Heart left ventricle (tissue), 16 donors: ENCODE data around the gene VILL. TPM values are rescaled to one million over a fixed set of nuclear protein-coding genes. Genes with fewer than 3 reads are reported as not detected.
A peak's percentile ranks its signal among the peaks of the same experiment; 100 is the strongest.

Experiments used
- ATAC-seq, 4 donors: fragments of 200-7000 bp; cut with Tn5 transposase; one replicate each; pipeline ENCODE4 v1.9.1; 2020 to 2022; ENCODE audit warnings: moderate library complexity in 4 of 4, mild to moderate bottlenecking in 3 of 4, moderate number of reproducible peaks in 1 of 4
- DNase-seq, 5 donors: peaks; one replicate each; pipeline ENCODE4 v3.0.0-alpha.2; 2020
- H3K27ac ChIP-seq, 12 donors: fragments of 200-600 bp; sonication (generic) in 4 of 12; one replicate each; pipeline versions ENCODE4 v1.5.0 to v1.8.0; 2016 to 2022; ENCODE audit warnings: mild to moderate bottlenecking in 2 of 12
- H3K27me3 ChIP-seq, 9 donors: fragments of 200-600 bp; sonication (generic) in 2 of 9; one replicate each; pipeline versions ENCODE4 v1.5.1 to v1.8.0; 2016 to 2022; ENCODE audit warnings: mild to moderate bottlenecking in 3 of 9
- H3K36me3 ChIP-seq, 9 donors: fragments of 200-600 bp; sonication (generic) in 2 of 9; one replicate each; pipeline versions ENCODE4 v1.5.0 to v1.8.0; 2018 to 2022; ENCODE audit warnings: mild to moderate bottlenecking in 2 of 9
- H3K4me1 ChIP-seq, 12 donors: fragments of 200-600 bp; sonication (generic) in 4 of 12; one replicate each; pipeline versions ENCODE4 v1.5.0 to v1.8.0; 2016 to 2022; ENCODE audit warnings: mild to moderate bottlenecking in 3 of 12
- H3K4me3 ChIP-seq, 12 donors: fragments of 200-600 bp; sonication (generic) in 4 of 12; one replicate each; pipeline versions ENCODE4 v1.5.0 to v1.8.0; 2017 to 2022; ENCODE audit warnings: mild to moderate bottlenecking in 9 of 12, moderate library complexity in 4 of 12
- H3K9me3 ChIP-seq, 12 donors: fragments of 200-600 bp; sonication (generic) in 4 of 12; one replicate each; pipeline versions ENCODE4 v1.5.0 to v1.8.0; 2016 to 2022; ENCODE audit warnings: mild to moderate bottlenecking in 1 of 12
- POLR2A ChIP-seq, 2 donors: fragments of 450-650 bp; IDR thresholded peaks; one replicate each; pipeline ENCODE4 v1.6.1; 2017; ENCODE audit warnings: antibody characterized with exemption in 2 of 2, mild to moderate bottlenecking in 2 of 2, moderate library complexity in 2 of 2
- WGBS, 4 donors: extraction: QIAGEN DNeasy Blood & Tissue Kit in 2 of 4; methylation state at CpG; one replicate each; pipeline versions ENCODE4 v1.1.5 to v1.1.7; 2013 to 2018; 5-methylcytosine and 5-hydroxymethylcytosine counted together
- intact Hi-C, 10 donors: fragments of 100-400 bp; cut with DNase I; formaldehyde crosslinking; loops; one replicate each; pipeline versions ENCODE4 v1.11.1 to v1.14.2; 2022
- polyA plus RNA-seq, 2 donors: library from polyadenylated mRNA; stranded (reverse); fragments of 200-250 nt; gene quantifications; one replicate each; pipeline ENCODE4 v1.2.3, GENCODE V29; 2013
- total RNA-seq, 9 donors: library from RNA; depleted of rRNA in 2 of 9; stranded (reverse); fragments of >200 nt in 2 of 9; fragmentation: NEBNext Ultra II Directional in 3 of 9; extraction: Animal tissue kit (Norgen Biotek cat#: 25700) in 3 of 9; gene quantifications; one replicate each; pipeline versions ENCODE4 v1.1.0 to v1.2.4, GENCODE V29; 2016 to 2023
- TF ChIP-seq, protein P1 (sequence below), 12 donors: fragments of 200-600 bp; sonication (generic) in 4 of 12; IDR thresholded peaks; one replicate each; pipeline versions ENCODE4 v1.5.0 to v1.8.0; 2018 to 2022; ENCODE audit warnings: antibody characterized with exemption in 12 of 12, mild to moderate bottlenecking in 5 of 12
- donor health status: ischemic (EF 13 %, LVEDD 7.1; RV severe dilation, severe dysfunction).
- donor health status: healthy with polysubstance abuse.
- donor health status: DM: no; HTN: yes; CAD: no.
- donor health status: DM: no; HTN: no; CAD: no.
- donor health status: ischemic (EF 25% LVEDD 6.9; RV normal size, moderate dysfunction).
- donor health status: ischemic (EF 25% LVEDD 5.7; RV mildly dilated, moderate dysfunction).
- donor health status: healthy.
- donor health status: DM: yes; HTN: yes; CAD: no.
- donor health status: ischemic (EF 35%, LVEDD 5.7; RV mildly dilated, moderate dysfunction).
- donor health status: nonischemic (EF 11% LVEDD 7.7; RV severe dilation, severe dysfunction).
- donor health status: DM: yes; HTN: yes; CAD: no.
- donor health status: PGD.
- donor health status: ischemic (EF 29% LVEDD 5.4; RV normal size, mild dysfunction).
- donor health status: nonischemic (EF 23%, LVEDD 6.1; RV moderate dilation, normal function).

VILL gene
- total and polyA plus RNA-seq, 11 donors = 1.1 to 6.3 (median 2.7) TPM

DNA sequence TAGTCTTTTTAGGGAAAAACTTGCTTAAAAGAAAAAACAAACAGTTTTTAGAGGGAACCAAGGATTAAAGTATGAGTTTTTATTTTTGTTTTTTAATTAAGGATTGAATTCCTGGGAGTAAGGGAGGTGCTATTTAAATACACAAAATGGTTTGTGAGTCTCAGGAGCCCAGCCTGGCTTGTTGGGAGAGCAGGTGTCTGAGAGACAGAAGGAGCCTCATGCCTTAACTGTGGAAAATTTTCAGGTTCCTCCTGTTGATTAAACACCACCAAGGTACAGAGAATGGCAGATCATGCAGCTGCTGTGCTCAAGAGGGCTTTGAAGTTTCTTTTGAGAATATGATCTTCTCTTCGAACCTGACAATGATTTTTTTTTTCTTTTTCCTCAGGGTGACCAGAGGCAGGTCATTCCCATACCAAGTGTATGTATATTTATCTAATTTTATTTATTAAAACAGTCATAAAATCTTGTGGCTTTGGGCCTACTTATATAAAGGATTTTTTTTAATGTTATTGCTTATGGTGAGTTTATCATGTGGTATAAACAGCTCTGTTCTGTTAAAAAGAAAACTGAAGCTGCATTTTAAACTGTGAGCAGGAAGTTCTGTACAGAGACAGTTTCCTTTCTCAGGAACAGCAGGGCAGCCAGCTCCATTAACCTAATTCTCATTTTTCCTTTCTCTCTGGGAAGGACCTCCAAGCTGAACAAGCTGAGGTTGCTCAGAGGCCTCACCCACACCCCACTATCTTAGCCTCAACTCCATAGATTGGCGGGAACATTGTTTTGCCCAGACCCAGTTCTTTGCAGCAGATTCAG is 33.7 kb upstream of the VILL start:
- no peaks in the 10 kb centered on the region for H3K27me3 ChIP-seq
- H3K4me1 ChIP-seq = peaks cover 0 to 54% (median 34%) of the 10 kb centered on the region in 12 donors
- intact Hi-C loops = no loop called here
- ATAC-seq = peak in 3 of 4 donors; percentile 26 to 50 (median 43)
- no peaks in the 10 kb centered on the region for H3K9me3 ChIP-seq
- H3K4me3 ChIP-seq = no peak overlapping the region
- no peak for TF ChIP-seq POLR2A (IDR thresholded peaks at IDR 0.05)
- TF ChIP-seq, protein P1, sequence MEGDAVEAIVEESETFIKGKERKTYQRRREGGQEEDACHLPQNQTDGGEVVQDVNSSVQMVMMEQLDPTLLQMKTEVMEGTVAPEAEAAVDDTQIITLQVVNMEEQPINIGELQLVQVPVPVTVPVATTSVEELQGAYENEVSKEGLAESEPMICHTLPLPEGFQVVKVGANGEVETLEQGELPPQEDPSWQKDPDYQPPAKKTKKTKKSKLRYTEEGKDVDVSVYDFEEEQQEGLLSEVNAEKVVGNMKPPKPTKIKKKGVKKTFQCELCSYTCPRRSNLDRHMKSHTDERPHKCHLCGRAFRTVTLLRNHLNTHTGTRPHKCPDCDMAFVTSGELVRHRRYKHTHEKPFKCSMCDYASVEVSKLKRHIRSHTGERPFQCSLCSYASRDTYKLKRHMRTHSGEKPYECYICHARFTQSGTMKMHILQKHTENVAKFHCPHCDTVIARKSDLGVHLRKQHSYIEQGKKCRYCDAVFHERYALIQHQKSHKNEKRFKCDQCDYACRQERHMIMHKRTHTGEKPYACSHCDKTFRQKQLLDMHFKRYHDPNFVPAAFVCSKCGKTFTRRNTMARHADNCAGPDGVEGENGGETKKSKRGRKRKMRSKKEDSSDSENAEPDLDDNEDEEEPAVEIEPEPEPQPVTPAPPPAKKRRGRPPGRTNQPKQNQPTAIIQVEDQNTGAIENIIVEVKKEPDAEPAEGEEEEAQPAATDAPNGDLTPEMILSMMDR (IDR thresholded peaks at IDR 0.05) = no peak
- peaks cover 0 to 24% (median 7%) of the 10 kb centered on the region in 9 donors for H3K36me3 ChIP-seq
- DNase-seq = no peak
- WGBS, 4 donors = 47 to 82% (median 60%) methylated on average over 2 of the region's 2 CpGs
- H3K27ac ChIP-seq = peak overlapping the region; percentile 47 to 79 (median 62)

DNA sequence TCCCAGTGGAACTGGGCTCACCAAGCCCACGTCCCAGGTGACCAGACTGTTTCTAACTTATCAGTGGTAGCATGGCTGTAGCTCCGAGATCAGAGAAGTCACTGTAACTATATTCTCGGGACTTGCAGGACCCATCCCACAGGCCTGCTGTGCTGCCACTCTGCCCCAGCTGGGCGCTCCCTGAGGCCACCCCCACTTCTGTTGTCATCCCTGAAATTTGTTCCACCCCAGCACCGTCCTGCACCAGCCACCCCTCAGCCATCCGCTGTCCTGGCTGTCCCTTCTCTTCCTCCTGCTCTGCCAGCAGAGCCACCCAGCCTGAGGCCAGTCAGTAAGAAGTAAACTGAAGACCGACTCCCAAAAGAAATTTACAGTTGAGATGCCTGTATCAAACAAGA is 33.0 kb upstream of the VILL start:
- no peak for DNase-seq
- Histone ChIP-seq H3K27me3 (no peaks in the 10 kb centered on the region), H3K36me3 (peaks cover 0 to 24% (median 7%) of the 10 kb centered on the region in 9 donors), H3K9me3 (no peaks in the 10 kb centered on the region), H3K4me3 (no peak overlapping the region), H3K27ac (peak overlapping the region; percentile 47 to 79 (median 62)), H3K4me1 (peaks cover 0 to 59% (median 33%) of the 10 kb centered on the region in 12 donors)
- ATAC-seq = peak in 3 of 4 donors; percentile 29 to 44 (median 36)
- TF ChIP-seq, protein P1 (IDR thresholded peaks at IDR 0.05) = no peak
- no peak for TF ChIP-seq POLR2A (IDR thresholded peaks at IDR 0.05)
- WGBS, 4 donors = 63 to 74% (median 71%) methylated on average over 7 of the region's 7 CpGs
- intact Hi-C loops = no loop called here

DNA sequence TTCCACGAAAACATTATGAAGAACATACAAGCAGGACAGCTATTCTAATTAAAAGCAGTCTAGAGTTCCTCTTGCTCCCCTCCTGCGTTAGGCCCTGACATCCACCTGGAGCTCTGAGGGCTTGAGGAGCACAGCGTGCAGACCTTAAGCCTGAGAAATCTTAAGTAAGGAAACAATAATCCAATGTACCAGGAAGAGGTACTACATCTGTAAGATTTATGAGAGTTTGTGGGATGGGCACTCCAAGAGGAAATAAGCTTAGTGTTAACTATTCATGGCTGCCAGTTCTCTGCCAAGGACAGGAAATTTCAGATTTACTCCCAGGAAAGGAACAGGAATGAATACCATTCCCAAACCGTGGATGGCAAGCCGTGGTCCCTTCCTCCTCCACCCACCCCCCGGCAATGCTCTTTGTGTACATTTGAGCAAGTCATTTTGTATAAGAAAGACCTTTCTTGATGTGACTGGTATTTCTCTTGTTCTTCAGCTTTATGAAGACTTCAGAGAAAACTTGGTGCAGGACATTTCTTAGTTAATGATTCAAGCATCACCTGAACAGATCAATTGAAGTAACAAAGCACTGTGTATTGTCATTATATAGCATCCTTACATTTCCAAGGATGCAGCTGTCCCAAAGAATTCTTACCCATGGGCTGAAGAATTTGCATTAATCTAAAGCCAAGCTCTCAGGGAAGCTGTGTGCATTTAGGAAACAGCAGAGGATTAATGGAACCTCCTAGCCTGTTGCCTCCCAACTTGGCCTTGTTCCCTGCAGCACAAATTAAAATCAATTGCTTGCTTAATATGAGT is 28.8 kb upstream of the VILL start:
- peak overlapping the region in 11 of 12 donors; percentile 0 to 59 (median 21) for H3K27ac ChIP-seq

More for the DNA sequence above, 28.8 kb upstream of the VILL start:
- peaks cover 0 to 39% (median 24%) of the 10 kb centered on the region in 12 donors for H3K4me1 ChIP-seq
- intact Hi-C loops = no loop called here
- ATAC-seq (peak in 1 of 4 donors; percentile 22), DNase-seq (no peak)
- peaks cover 0 to 19% (median 3%) of the 10 kb centered on the region in 9 donors for H3K36me3 ChIP-seq
- no peaks in the 10 kb centered on the region for H3K9me3 ChIP-seq
- WGBS, 4 donors = 59 to 68% (median 63%) methylated on average over 6 of the region's 6 CpGs
- no peak for TF ChIP-seq POLR2A (IDR thresholded peaks at IDR 0.05)
- TF ChIP-seq, protein P1 (IDR thresholded peaks at IDR 0.05) = no peak
- H3K4me3 ChIP-seq = no peak overlapping the region
- no peaks in the 10 kb centered on the region for H3K27me3 ChIP-seq
